PC-3 (cell line): ENCODE data around the gene ACAD10. TPM values are rescaled to one million over a fixed set of nuclear protein-coding genes. Genes with fewer than 3 reads are reported as not detected.

ENCODE experiments used
- ATAC-seq: fragments of 200-7000 bp; cut with Tn5 transposase; 2 replicates; pipeline ENCODE4 v1.9.1; 2020; ENCODE audit warnings: mild to moderate bottlenecking, moderate library complexity
- BruUV-seq: library from RNA; stranded (reverse); fragments of 400-500 nt; replicated peaks from 2 replicates; lab custom pipeline; 2021; lab: Mats Ljungman, UMichigan
- CTCF ChIA-PET: fragments of 300-600 bp; sonication (Branson Sonifier 250); formaldehyde crosslinking; loops from one replicate; lab custom pipeline; 2022; ENCODE audit warnings: antibody characterized with exemption; lab: Charles Lee
- POLR2A ChIA-PET: fragments of 300-600 bp; sonication (Branson Sonifier 250); formaldehyde crosslinking; loops from one replicate; lab custom pipeline; 2022; ENCODE audit warnings: antibody characterized with exemption; ENCODE audit not compliant: unreplicated experiment; lab: Charles Lee
- DNase-seq: peaks from one replicate; pipeline ENCODE4 v3.0.0-alpha.2; 2015
- H2AFZ ChIP-seq: fragments of 300-600 bp; sonication (generic); 2 replicates; pipeline ENCODE4 v1.6.0; 2016; ENCODE audit warnings: antibody characterized with exemption, low read length
- H3F3A ChIP-seq: fragments of 300-600 bp; sonication (generic); one replicate; pipeline ENCODE4 v1.6.0; 2017; ENCODE audit warnings: antibody characterized with exemption, low read length, control low read depth, mild to moderate bottlenecking; ENCODE audit not compliant: unreplicated experiment
- H3K27ac ChIP-seq: fragments of 300-600 bp; sonication (generic); 2 replicates; pipeline ENCODE4 v1.5.1; 2016; ENCODE audit warnings: mild to moderate bottlenecking, low read length
- H3K27me3 ChIP-seq: fragments of 300-600 bp; sonication (generic); 2 replicates; pipeline ENCODE4 v1.6.1; 2016; ENCODE audit warnings: low read length, mixed read lengths
- H3K36me3 ChIP-seq: fragments of 300-600 bp; sonication (generic); 2 replicates; pipeline ENCODE4 v1.6.1; 2016; ENCODE audit warnings: low read depth, mixed run types, low read length, mixed read lengths
- H3K4me1 ChIP-seq: fragments of 300-600 bp; sonication (generic); 2 replicates; pipeline ENCODE4 v1.5.1; 2016; ENCODE audit warnings: low read length; ENCODE audit not compliant: insufficient read depth
- H3K4me2 ChIP-seq: fragments of 300-600 bp; sonication (generic); 2 replicates; pipeline ENCODE4 v1.6.0; 2016; ENCODE audit warnings: low read length
- H3K4me3 ChIP-seq: fragments of 300-600 bp; sonication (generic); 2 replicates; pipeline ENCODE4 v1.5.1; 2016; ENCODE audit warnings: mild to moderate bottlenecking, low read length, mixed read lengths
- H3K79me2 ChIP-seq: fragments of 300-600 bp; sonication (generic); 2 replicates; pipeline ENCODE4 v1.6.1; 2017; ENCODE audit warnings: low read length, mixed read lengths
- H3K9ac ChIP-seq: fragments of 300-600 bp; sonication (generic); 2 replicates; pipeline ENCODE4 v1.6.0; 2016; ENCODE audit warnings: mild to moderate bottlenecking, low read length
- H3K9me2 ChIP-seq: fragments of 300-600 bp; sonication (generic); replicated peaks from 2 replicates; pipeline ENCODE4 v1.6.1; 2016; ENCODE audit warnings: mixed run types, low read length, mixed read lengths
- H3K9me3 ChIP-seq: fragments of 300-600 bp; sonication (generic); 2 replicates; pipeline ENCODE4 v1.6.1; 2016; ENCODE audit warnings: low read length, mixed read lengths
- H4K20me1 ChIP-seq: fragments of 300-600 bp; sonication (generic); 2 replicates; pipeline ENCODE4 v1.6.1; 2016; ENCODE audit warnings: low read length, mixed read lengths
- EZH2 ChIP-seq: fragments of 300-600 bp; sonication (generic); IDR thresholded peaks from one replicate; pipeline ENCODE4 v1.6.1; 2017; ENCODE audit warnings: antibody characterized with exemption, mild to moderate bottlenecking, low read length; ENCODE audit not compliant: unreplicated experiment
- EZH2phosphoT487 ChIP-seq: fragments of 300-600 bp; sonication (generic); IDR thresholded peaks from 2 replicates; pipeline ENCODE4 v1.6.1; 2018; ENCODE audit warnings: mild to moderate bottlenecking, antibody characterized with exemption, low read length, borderline replicate concordance
- intact Hi-C: fragments of 100-400 bp; cut with micrococcal nuclease; formaldehyde crosslinking; loops from 2 replicates; pipeline ENCODE4 v1.9.0; 2023
- total RNA-seq: library from RNA; depleted of rRNA; stranded (reverse); fragments of >200 nt; gene quantifications from 2 replicates; pipeline ENCODE4 v1.2.3, GENCODE V29; 2014
- TF ChIP-seq, protein P1 (sequence below): fragments of 300-600 bp; sonication (generic); conservative IDR thresholded peaks from 2 replicates; pipeline ENCODE4 v1.5.1; 2017; ENCODE audit warnings: antibody characterized with exemption, low read depth, mild to moderate bottlenecking, low read length

The ACAD10 gene
- total RNA-seq, 1 experiment from 2014 or later, result 27.4 TPM

DNA sequence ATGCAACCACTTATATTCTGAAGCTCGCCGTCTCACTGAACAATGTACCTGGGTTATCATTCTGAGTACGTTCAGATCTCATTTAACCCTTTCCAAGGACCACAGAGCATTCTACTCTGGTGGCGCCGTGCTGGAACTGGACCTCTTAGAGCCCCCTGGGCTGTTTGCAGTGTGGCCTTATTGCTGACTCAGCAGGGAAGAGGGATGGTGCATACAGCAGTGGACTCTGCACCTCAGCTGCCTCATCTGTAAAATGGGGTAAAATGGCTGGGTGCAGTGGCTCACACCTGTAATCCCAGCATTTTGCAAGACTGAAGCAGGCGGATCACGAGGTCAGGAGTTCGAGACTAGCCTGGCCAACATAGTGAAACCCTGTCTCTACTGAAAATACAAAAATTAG is 83.7 kb downstream of the ACAD10 start:
- TF ChIP-seq EZH2phosphoT487 (no peak), EZH2 (no peak)
- TF ChIP-seq, protein P1, sequence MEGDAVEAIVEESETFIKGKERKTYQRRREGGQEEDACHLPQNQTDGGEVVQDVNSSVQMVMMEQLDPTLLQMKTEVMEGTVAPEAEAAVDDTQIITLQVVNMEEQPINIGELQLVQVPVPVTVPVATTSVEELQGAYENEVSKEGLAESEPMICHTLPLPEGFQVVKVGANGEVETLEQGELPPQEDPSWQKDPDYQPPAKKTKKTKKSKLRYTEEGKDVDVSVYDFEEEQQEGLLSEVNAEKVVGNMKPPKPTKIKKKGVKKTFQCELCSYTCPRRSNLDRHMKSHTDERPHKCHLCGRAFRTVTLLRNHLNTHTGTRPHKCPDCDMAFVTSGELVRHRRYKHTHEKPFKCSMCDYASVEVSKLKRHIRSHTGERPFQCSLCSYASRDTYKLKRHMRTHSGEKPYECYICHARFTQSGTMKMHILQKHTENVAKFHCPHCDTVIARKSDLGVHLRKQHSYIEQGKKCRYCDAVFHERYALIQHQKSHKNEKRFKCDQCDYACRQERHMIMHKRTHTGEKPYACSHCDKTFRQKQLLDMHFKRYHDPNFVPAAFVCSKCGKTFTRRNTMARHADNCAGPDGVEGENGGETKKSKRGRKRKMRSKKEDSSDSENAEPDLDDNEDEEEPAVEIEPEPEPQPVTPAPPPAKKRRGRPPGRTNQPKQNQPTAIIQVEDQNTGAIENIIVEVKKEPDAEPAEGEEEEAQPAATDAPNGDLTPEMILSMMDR, result no peak
- Histone ChIP-seq H3K4me2 (no peak overlapping the region), H3K36me3 (no peaks in the 10 kb centered on the region), H3K79me2 (no peaks in the 10 kb centered on the region), H3K9ac (no peak overlapping the region), H3K9me2 (no peaks in the 10 kb centered on the region), H4K20me1 (no peaks in the 10 kb centered on the region), H3K27me3 (0 out of 2 replicates have a peak, but pooled peaks cover 3% of the 10 kb centered on the region), H3F3A (no peaks in the 10 kb centered on the region), H3K27ac (no peak overlapping the region), H3K4me1 (peaks cover 7% of the 10 kb centered on the region; the same call in 1 of the 2 replicates), H2AFZ (no peak overlapping the region), H3K9me3 (no peaks in the 10 kb centered on the region), H3K4me3 (no peak overlapping the region)
- intact Hi-C loops, result loop anchor here (5.0 kb wide), 1 partner anchor 43 kb away; no protein-coding TSS in a partner anchor
- no TSS peak for BruUV-seq
- CTCF ChIA-PET, result no interaction called here
- no peak for ATAC-seq
- no peak for DNase-seq
- POLR2A ChIA-PET, result no interaction called here

DNA sequence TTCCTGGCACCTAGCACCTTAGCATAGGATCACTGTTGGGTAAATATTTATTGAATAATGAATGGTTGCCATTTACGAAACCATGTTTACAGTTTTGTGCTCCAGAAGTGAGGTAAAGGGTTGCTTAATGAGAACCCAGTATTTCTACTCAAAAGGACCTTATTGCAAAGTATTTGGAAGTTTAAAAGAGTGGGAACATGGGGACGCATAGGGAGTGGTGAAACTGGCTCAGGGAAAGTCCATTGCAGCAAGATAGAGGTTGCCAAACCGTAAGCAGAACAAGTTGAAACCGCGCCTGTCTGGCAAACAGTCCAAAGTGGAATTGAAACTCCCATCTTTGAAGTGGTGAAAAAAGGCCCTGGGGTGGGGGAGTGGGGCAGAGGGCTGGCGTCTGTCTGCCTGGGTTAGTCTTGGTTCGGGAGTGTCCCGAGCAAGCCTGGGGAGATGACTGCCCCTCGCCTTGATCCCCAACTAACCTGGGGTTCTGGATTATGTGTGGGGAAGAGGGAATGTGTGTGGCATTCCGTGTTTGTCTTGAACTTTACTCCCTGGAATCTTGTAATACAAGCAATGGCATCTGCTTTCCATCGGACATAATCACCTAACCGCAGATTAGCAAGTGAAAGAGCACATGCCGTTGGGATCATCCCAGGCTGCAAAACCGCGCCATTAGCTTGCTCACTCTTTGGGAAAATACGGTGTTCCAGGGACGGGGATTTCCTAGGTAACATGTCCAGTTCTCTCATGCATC is 88.1 kb downstream of the ACAD10 start:
- H3F3A ChIP-seq, result no peaks in the 10 kb centered on the region
- H3K4me1 ChIP-seq, result peaks cover 8% of the 10 kb centered on the region
- DNase-seq (no peak), ATAC-seq (no peak)
- no peaks in the 10 kb centered on the region for H4K20me1 ChIP-seq
- no peaks in the 10 kb centered on the region for H3K79me2 ChIP-seq
- H2AFZ ChIP-seq, result no peak overlapping the region
- H3K27me3 ChIP-seq, result no peaks in the 10 kb centered on the region
- no peaks in the 10 kb centered on the region for H3K9me3 ChIP-seq
- ChIA-PET CTCF (no interaction called here), POLR2A (no interaction called here)
- H3K4me3 ChIP-seq, result no peak overlapping the region
- intact Hi-C loops, result no loop called here
- no peak overlapping the region for H3K9ac ChIP-seq
- TF ChIP-seq, protein P1, result no peak
- TF ChIP-seq EZH2 (no peak), EZH2phosphoT487 (no peak)
- H3K9me2 ChIP-seq, result no peaks in the 10 kb centered on the region
- H3K36me3 ChIP-seq, result no peaks in the 10 kb centered on the region
- no TSS peak for BruUV-seq
- no peak overlapping the region for H3K27ac ChIP-seq
- no peak overlapping the region for H3K4me2 ChIP-seq
